Testis (tissue), 3 donors: ENCODE results near the gene TMEM43. TPM values are rescaled to one million over a fixed set of nuclear protein-coding genes. Genes with fewer than 3 reads are reported as not detected.

Source experiments
- DNase-seq: peaks from one replicate; pipeline ENCODE4 v3.0.0-alpha.2; 2019
- H3K27ac ChIP-seq, 2 donors: fragments of 200-600 bp; sonication (generic); one replicate each; pipeline ENCODE4 v1.5.1; 2019
- H3K27me3 ChIP-seq: fragments of 200-600 bp; sonication (generic); one replicate; pipeline ENCODE4 v1.5.1; 2019
- H3K36me3 ChIP-seq: fragments of 200-600 bp; sonication (generic); one replicate; pipeline ENCODE4 v1.5.1; 2017; ENCODE audit warnings: low read depth; ENCODE audit errors: missing control alignments
- H3K4me1 ChIP-seq: fragments of 200-600 bp; sonication (generic); one replicate; pipeline ENCODE4 v1.5.1; 2019
- H3K4me3 ChIP-seq, 2 donors: fragments of 200-600 bp; sonication (generic); one replicate each; pipeline ENCODE4 v1.5.1; 2017 to 2019
- H3K9me3 ChIP-seq: fragments of 200-600 bp; sonication (generic); one replicate; pipeline ENCODE4 v1.5.1; 2017
- CTCF ChIP-seq, 3 experiments: fragments of 450-650 bp in 2 of 3; fragments of 200-600 bp in 1 of 3; sonication (generic) in 1 of 3; IDR thresholded peaks; one replicate each; pipeline ENCODE4 v1.5.1; 2016 to 2019; ENCODE audit warnings: antibody characterized with exemption in 3 of 3, mild to moderate bottlenecking in 2 of 3, moderate library complexity in 1 of 3
- POLR2A ChIP-seq: fragments of 450-650 bp; IDR thresholded peaks from one replicate; pipeline ENCODE4 v1.6.1; 2017; ENCODE audit warnings: antibody characterized with exemption, mild to moderate bottlenecking, moderate library complexity
- WGBS, 2 donors: methylation state at CpG; one replicate each; pipeline ENCODE4 v1.1.5; 2018; 5-methylcytosine and 5-hydroxymethylcytosine counted together
- intact Hi-C: fragments of 100-400 bp; cut with DNase I; formaldehyde crosslinking; loops from one replicate; pipeline ENCODE4 v1.15.1; 2023; ENCODE audit warnings: low total_unique reads
- polyA plus RNA-seq: library from polyadenylated mRNA; stranded (reverse); fragments of 350-450 nt; fragmentation: Illumina TruSeq; extraction: RNeasy Lipid Tissue Mini Kit (QIAGEN cat#74804); gene quantifications from one replicate; pipeline ENCODE4 v1.2.3, GENCODE V29; 2014; ENCODE audit warnings: low read depth, low replicate concordance; ENCODE audit not compliant: insufficient read depth
- total RNA-seq, 2 donors: library from RNA; depleted of rRNA; stranded (reverse); fragments of >200 nt; gene quantifications; one replicate each; pipeline ENCODE4 v1.2.3, GENCODE V29; 2016

The TMEM43 gene
- total and polyA plus RNA-seq, 3 donors from 2014 or later = 36.5 to 53.0 (median 43.3) TPM

- 36 to 47% methylated on average over 14 to 15 of the region's 15 CpGs for WGBS, 2 donors
- no peaks in the 10 kb centered on the region for H3K36me3 ChIP-seq
- peaks cover 26% of the 10 kb centered on the region for H3K4me1 ChIP-seq
- peak; percentile 15 for DNase-seq
- intact Hi-C loops = no loop called here
- peak overlapping the region in 1 of 2 donors; percentile 84 for H3K27ac ChIP-seq
- H3K27me3 ChIP-seq = no peaks in the 10 kb centered on the region
- TF ChIP-seq CTCF (IDR thresholded peaks at IDR 0.05) = no peak
- no peak for TF ChIP-seq POLR2A
- H3K9me3 ChIP-seq = no peaks in the 10 kb centered on the region
- peak overlapping the region; percentile 69 to 92 for H3K4me3 ChIP-seq
These were observed 1.3 kb upstream of the TMEM43 start for GRCh38 chr3:14123308-14124222.

- TF ChIP-seq CTCF (IDR thresholded peaks at IDR 0.05) (no peak), POLR2A (no peak)
These were observed 633 bp upstream of the TMEM43 start for GRCh38 chr3:14124223-14124614.

GRCh38 chr3:14125193-14126016 lies 553 bp downstream of the TMEM43 start:
- peaks cover 26% of the 10 kb centered on the region for H3K4me1 ChIP-seq
- peak overlapping the region; percentile 69 to 92 for H3K4me3 ChIP-seq
- intact Hi-C loops = loop anchor here (5.0 kb wide), 1 partner anchor 57 kb away; no protein-coding TSS in a partner anchor
- TF ChIP-seq POLR2A = no peak
- no peak for TF ChIP-seq CTCF (IDR thresholded peaks at IDR 0.05)
- H3K36me3 ChIP-seq = no peaks in the 10 kb centered on the region
- 1% methylated on average over 25 to 44 of the region's 44 CpGs for WGBS, 2 donors
- H3K27ac ChIP-seq = peak overlapping the region; percentile 84 to 86
- no peaks in the 10 kb centered on the region for H3K27me3 ChIP-seq
- DNase-seq = peak; percentile 60
- no peaks in the 10 kb centered on the region for H3K9me3 ChIP-seq

More at GRCh38 chr3:14124223-14124614, 633 bp upstream of the TMEM43 start:
- DNase-seq = peak; percentile 85
- Histone ChIP-seq H3K27ac (peak overlapping the region; percentile 84 to 86), H3K27me3 (no peaks in the 10 kb centered on the region), H3K4me3 (peak overlapping the region; percentile 69 to 92), H3K36me3 (no peaks in the 10 kb centered on the region), H3K4me1 (peaks cover 26% of the 10 kb centered on the region), H3K9me3 (no peaks in the 10 kb centered on the region)
- WGBS, 2 donors = 0% methylated on average over 9 to 37 of the region's 37 CpGs
- intact Hi-C loops = no loop called here

GRCh38 chr3:14126017-14126886 lies 1.4 kb downstream of the TMEM43 start:
- Histone ChIP-seq H3K9me3 (no peaks in the 10 kb centered on the region), H3K36me3 (peaks cover 6% of the 10 kb centered on the region), H3K27me3 (no peaks in the 10 kb centered on the region), H3K27ac (peak overlapping the region; percentile 84 to 86), H3K4me3 (peak overlapping the region; percentile 69 to 92), H3K4me1 (peaks cover 26% of the 10 kb centered on the region)
- 30% methylated on average over 9 to 11 of the region's 11 CpGs for WGBS, 2 donors
- intact Hi-C loops = loop anchor here (5.0 kb wide), 1 partner anchor 56 kb away; no protein-coding TSS in a partner anchor
- no peak for DNase-seq
- TF ChIP-seq POLR2A = no peak
- no peak for TF ChIP-seq CTCF (IDR thresholded peaks at IDR 0.05)
